NCI-H1417 treated with DMSO at 0.1 percent for 48 hours (cell line): ENCODE results near the gene TSGA10.
A peak's percentile ranks its signal among the peaks of the same experiment; 100 is the strongest.
"Not testable (repeated sequence)": the region's sequence is repeated elsewhere in the genome, so short reads cannot be mapped to it uniquely, and the experiment has no call there.

Source experiments
- DNase-seq: peaks from one replicate; lab custom pipeline; 2025; lab: John Stamatoyannopoulos, UW

The TSGA10 gene

DNA sequence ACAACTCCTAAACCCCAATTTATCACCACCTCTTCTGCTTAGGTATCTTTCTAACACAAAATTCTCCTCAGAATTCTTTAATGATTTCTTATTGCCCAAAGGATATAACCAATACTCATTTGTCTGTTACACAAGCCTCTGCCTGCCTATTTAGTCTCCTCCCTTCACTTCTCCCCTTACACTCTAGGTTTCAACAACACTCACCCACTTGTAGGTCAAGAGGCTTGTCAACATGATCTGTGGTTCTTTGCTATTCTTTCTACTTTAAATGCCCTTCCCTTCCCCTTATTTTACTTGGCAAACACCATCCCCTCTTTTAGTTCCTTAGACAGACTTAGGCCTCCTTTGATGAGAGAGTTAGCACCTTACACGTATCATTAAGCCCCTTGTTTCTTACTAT lies 82.2 kb downstream of the TSGA10 start:
- no peak for DNase-seq

DNA sequence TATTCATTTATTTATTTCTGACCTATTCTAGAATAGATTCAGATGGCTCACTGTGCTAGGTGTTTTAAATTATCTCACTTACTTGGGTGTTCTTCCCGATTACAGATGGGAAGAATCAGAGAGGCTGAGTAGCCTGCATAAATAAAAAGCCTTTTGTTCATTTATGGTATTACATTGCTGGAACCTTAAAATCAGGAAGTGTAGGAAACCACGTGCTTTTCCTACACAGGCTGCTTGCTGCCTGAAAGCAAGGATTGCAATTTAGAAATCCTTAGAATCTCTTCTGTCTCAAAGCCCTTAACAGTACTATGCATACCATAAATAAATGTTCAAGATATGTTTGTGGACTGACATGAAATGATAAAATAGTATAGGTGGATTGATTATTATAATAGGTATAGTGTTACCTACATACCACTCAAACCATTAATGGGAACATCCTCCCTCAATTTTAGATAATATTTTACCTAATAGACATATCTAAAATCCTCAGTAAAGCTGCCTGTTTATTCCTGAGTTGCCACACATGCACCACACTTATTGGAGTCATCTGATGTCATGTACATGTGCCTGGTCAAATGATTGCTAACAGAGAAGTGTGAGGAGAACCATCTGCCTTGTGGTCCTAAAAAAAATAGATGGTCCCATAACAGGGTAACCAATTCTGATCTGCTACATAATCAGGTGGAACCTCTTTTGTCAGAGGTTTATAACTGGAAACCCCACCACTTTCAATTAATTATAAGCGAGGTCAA lies 86.7 kb downstream of the TSGA10 start:
- no peak for DNase-seq

DNA sequence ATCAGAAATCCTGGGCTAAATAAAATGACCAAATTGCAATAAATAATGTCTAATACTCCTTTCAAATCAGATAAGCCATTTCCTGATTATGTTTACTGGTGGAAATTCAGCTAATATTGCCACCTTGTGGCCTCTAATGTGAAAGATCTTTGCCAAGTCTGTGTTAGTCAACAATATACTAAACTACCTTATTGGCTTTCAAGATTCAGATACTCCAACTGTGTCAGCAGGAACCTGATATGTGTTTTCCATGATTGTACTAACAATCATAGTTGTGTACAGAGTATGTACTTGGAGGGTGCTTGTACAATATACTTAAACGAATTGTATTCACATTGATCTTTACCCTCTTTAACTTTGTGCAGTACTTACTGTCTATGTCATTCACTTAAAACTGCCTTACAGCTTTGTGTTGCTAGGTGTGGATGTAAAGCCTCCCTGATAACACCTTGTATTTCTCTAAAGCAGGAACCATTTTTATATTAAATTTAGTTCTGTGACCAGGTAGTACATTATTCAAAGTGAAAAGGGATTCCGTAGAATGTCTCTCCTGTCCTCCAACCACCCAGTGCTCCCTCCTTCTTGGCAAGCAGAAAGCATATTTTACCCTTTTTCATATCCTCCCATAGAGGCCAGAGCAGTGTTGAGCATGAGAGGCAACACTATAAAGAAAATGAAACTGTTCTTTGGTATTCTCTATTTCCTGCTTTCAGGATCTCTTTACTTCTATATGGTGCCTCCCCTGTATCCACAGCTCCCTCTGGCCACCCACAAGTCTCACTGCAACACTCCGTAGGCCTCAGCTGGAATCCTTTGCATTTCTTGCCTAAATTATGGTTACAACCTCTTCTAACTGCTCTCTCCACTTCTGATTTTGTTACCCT lies 88.4 kb downstream of the TSGA10 start:
- peak; percentile 41 for DNase-seq

DNA sequence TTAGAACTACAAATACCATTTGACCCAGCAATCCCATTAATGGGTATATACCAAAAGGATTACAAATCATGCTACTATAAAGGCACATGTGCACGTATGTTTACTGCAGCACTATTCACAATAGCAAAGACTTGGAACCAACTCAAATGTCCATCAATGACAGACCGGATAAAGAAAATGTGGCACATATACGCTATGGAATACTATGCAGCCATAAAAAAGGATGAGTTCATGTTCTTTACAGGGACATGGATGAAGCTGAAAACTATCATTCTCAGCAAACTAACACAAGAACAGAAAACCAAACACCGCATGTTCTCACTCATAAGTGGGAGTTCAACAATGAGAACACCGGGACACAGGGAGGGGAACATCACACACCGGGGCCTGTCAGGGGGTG lies 105.6 kb downstream of the TSGA10 start:
- DNase-seq, result not testable (repeated sequence)

DNA sequence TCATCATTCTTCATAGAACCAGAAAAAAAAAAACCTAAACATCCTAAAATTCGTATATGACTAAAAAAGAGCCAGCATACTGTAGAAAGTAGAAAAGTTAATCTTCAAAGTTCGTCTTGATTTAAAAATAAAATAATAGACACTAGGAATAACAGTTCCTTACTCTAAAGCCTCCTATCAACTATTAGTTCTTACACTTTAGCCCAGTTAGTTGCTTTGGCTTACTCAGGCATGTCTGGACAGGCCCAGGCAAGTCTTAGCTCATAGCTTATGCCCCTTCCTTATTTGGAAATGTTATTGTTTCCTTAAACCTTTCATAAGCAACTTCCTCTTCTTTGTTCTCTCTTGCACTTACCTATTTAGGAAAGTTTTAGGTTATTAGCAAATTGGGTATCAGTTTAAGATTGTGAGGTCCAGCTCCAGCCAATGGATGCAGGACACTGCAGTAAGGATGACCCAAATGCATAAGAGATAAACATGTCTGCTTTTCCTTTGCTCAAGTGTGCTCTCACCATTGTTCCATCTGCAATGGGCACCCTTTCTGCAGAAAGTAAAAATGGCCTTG lies 113.9 kb downstream of the TSGA10 start:
- not testable (repeated sequence) for DNase-seq

DNA sequence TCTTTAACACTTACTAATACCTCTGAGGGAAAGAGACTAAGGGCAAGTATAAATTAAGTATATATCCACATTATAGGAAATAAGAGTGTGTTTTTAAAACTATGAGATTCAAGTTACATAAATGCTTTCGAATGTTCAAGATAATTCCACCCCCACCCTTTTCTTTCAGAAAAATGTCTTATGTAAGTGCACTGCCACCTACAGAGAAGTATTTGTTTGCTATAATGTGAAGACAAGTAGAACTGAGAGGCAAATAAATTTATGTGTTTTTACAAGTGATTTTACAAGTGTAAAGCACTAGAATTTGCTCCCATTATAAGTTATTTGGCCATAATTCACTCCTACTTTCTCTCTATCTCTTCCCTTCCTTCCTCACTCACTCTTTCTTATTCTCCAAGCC lies 118.8 kb downstream of the TSGA10 start:
- no peak for DNase-seq

DNA sequence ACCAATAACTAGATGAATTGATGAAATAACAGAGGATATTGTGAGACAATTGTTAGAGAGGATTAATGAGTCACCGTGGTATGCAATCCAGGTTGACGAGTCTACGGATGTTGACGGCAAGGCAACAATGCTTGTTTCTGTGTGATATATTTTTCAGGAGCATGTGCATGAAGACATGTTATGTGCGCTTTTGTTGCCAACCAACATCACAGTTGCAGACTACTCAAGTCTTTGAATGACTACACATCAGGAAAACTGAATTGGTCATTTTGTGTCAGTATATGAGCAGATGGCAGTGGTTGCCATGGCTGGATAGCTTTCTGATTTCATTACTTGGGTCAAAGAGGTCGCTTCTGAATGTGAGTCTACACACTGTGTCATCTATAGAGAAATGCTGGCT lies 122.0 kb downstream of the TSGA10 start:
- no peak for DNase-seq

DNA sequence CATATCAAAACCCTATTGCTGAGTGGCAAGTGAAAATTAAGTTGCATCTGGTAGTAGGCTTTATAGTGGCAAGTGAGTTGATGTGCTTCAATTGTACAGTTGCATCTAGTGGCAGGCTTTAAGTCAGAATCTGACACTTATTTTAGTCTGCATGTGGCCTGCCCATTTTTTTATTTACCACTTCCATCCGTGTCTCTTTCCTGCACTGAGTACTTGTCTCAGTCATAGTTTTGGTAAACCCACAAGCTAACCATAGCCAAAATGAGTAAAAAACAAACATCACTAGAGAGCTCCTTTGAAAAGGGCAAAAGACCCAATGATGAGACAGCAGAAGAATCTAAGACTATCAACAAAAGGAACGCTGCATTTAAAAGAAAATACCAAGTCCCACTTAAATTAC lies 122.7 kb downstream of the TSGA10 start:
- DNase-seq, result no peak

DNA sequence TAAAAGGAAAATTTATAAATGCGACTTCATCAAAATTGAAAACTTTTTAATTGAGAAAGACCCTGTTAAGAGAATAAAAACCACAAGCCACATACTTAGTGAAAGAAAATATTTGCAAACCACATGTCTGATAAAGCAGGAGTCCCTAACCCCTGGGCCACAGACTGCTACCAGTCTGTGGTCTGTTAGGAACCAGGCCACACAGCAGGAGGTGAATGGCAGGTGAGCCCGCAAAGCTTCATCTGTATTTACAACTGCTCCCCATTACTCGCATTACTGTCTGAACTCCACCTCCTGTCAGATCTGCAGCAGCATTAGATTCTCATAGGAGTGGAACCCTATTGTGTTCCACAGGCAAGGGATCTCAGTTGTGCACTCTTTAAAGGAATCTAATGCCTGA lies 123.3 kb downstream of the TSGA10 start:
- DNase-seq, result no peak

DNA sequence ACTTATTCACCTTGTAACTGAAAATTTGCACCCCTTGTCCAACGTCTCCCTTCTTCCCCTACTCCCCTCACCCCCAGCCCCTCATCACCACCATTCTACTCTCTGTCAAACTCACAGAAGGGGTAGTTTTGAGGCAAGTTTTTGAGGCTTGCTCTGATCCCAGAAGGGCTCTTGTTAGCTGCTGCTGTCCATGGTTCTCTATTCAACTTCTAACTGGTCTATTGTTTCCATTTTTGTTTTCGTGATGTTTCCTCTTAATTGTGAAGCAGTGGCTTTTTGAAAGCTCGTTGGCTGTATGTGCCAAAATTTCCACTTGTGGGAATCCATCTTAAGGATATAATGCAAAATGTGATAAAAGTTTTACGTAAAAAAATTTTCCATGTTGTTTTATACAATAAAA lies 126.2 kb downstream of the TSGA10 start:
- DNase-seq, result no peak

DNA sequence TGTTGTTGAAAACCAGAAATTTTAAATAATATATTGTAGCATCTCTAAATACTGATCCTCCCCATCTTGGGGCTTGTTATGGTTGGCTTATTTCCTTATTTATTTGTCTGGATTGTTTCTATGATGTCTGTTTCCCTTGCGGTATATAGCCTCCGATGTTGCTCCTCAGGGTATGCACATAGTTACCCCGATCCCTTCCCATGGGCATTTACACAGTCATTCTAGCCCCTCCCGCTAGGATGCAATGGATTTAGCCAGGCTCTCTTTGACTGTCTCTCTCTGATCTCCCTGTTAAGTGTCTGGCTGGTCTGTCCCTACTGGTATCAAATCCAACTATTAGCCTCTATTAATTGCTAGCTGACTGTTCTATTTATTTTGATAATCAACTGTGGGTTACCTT lies 126.9 kb downstream of the TSGA10 start:
- DNase-seq, result no peak

DNA sequence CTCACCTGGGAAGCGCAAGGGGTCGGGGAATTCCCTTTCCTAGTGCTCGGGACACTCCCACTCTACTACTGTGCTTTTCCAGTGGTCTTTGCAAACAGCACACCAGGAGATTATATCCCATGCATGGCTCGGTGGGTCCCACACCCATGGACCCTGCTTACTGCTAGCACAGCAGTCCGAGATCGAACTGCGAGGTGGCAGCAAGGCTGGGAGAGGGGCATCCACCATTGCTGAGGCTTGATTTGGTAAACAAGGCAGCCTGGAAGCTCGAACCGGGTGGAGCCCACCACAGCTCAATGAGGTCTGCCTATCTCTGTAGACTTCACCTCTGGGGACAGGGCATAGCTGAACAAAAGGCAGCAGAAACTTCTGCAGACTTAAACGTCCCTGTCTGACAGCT lies 154.0 kb downstream of the TSGA10 start:
- DNase-seq, result no peak

DNA sequence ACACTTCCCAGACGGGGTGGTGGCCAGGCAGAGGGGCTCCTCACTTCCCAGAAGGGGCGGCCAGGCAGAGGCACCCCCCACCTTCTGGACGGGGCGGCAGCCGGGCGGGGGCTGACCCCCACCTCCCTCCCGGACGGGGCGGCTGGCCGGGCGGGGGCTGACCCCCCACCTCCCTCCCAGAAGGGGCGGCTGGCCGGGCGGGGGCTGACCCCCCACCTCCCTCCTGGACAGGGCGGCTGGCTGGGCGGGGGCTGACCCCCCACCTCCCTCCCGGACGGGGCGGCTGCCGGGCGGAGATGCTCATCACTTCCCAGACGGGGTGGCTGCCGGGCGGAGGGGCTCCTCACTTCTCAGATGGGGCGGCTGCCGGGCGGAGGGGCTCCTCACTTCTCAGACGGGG lies 166.0 kb downstream of the TSGA10 start:
- DNase-seq, result not testable (repeated sequence)

DNA sequence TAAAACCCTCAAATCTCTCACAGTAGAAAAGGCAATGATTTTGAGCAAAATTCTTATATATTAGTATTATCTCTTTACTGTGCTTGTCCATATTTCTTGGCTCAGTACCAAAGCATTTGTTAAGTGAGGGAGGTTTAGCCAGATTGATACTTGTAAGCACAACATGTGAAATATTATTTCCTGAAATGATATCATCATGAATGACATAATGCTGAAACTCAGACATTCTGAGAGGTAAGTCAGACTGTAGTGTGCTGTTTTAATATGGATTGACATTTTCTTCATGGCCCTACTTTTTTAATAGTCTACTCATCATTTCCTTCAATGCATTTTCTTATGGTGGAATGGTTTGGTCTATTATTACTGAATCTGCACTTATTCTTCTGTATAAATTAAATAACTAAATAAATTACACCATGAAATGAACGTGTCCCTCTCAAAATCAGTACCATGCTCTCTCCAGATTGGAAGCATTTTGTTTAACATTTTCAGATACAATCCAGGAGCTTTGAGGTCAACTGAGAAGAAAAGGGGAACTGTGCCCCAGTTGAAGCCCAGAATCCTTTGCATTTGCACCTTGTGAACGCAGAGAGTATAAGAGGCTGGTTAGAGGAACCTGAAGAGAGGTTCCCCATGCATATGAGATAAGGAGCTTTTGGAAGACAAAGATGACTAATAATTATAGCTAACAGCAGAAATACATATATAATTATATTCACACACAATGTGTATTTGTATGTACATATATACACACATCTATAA lies 168.7 kb downstream of the TSGA10 start:
- DNase-seq, result no peak

DNA sequence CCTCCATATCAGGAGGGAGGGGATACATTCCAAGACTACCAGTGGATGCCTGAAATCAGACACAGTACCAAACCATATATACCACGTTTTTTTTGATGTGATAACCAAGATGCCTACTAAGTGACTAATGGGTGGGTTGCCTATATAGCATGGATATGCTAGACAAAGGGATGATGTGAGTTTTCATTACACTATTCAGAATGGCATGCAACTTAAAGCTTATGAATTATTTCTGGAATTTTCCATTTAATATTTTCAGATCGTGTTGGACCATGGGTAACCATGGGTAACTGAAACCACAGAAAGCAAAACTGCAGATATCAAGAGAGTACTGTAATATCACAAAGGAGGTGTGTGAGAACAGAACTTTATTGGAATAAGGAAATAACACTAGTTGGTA lies 179.1 kb downstream of the TSGA10 start:
- DNase-seq, result no peak

DNA sequence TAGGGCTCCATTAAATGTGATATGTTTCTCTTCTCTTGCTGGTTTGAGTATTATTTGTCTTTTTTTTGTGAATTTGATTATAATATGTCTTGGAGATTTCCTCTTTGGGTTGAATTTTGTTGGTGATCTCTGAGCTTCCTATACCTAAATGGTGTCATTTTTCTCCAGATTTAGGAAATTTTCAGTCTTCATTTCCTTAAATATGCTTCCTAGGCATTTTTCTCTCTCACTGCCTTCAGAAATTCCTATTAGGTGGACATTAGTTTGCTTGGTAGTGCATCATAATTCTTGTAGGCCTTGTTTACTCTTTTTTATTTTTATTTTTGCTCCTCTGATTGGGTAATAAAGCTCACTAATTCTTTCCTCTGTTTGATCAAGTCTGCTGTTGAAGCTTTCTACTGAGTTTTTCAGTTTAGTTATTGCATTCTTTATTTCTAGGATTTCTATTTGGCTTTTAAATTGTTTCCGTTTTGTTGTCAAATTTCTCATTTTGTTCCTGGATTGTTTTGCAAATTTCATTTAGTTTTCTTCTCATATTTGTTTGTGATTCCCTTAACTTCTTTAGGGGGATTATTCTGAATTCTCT lies 182.1 kb downstream of the TSGA10 start:
- DNase-seq, result no peak

DNA sequence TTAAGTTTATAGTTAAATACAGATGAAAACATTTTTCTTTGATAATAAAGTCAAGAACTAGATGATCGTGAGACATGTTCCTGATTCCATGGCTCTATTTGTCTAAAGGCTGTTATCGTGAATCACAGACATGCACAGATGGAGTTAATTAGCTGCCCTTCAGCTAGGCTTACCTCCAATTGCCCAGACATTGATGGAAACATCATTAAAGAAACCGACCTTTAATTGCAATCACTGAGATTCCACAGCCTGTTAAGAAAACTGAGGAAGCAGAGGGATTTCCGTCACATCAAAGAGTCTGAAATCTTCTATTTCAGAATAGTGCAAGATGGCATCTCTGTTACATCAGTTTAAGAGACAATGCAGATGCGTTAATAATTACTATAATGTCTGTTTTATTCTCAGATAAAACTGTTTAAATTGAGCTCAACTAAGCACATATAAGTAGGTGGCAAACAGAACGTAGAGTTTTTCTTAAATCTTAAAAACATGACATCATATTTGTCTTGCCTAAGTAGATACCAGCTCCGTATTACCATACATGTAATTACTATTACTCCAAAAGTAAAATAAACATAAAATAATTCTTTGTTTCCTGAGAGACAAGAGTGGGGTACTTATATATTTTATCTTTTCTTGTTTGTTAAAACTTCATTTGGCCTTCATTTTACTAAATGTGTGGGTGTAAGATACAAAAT lies 194.8 kb downstream of the TSGA10 start:
- DNase-seq, result no peak

DNA sequence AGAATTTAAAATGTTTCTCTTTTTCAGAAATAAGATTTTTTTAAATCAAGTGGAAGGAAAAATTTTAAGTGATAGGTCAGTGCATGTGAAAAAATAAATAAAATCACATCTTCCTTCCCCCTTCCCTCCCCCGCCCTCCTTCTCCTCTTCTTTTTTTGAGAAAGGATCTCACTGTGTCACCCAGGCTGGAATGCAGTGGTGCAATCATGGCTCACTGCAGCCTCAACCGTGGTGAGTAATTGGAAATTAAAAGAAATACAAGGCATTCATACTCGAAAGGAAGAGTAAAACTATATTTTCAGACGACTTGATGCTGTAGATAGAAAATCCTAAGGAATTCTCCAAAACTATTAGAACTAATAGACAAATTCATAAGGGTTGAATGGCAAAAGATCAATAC lies 201.8 kb downstream of the TSGA10 start:
- no peak for DNase-seq

DNA sequence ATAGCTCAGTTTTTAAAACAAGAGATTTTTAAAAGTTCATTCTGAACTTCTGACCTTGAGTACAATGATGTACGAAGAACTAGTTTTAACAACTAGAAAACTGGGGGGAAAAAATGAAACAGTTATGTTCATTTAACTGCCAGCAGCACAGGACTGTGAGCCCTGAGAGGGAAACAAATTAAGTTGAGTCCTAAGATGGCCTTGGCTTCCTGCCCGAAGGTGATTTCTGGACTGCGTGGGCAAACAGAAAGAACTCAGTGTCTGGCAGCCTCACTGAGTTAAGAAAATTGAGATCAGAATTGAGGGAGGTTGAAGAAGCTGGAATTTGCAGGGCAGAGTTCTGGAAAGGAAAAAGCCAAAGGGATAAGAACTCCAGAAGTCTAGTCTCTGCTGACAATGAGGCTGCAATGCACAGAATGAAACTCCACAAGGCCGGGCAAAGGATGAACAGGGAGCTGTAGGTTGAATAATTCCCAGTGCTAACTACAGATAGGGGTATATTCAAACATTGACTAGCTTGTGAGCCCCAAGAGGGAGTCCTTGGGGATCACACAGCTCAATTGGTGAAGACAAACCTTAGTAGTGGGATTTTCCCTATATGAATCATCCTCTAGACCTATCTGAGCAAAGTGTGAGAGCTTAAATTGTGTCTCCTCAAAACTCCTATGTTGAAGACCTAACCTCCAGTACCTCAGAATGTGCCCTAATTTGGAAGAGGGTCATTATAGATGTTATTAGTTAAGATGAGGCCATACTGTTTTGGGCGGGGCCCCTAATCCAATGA lies 205.6 kb downstream of the TSGA10 start:
- DNase-seq, result no peak

DNA sequence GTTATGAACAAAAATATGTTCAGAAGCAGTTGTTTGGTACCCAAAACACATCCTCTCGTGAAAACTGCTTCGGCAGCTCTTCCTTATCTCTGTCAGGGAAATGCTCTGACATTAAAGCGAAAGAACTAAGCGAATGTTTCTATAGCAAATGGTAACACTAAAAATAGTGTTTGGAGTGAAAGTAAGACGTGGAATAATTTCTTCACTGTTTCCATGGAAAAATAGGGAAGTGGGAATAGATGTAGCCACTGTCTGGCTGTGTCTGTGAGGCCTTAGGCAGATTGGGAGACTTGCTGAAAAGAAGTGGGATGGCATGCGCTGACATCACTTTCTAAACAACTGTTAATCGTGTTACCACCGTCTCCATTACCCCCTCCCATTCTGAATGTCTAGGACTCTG lies 207.2 kb downstream of the TSGA10 start:
- DNase-seq, result no peak
